GM21528 (cell line): ENCODE results near the gene ZMYND8.
"Not testable (repeated sequence)": the region's sequence is repeated elsewhere in the genome, so short reads cannot be mapped to it uniquely, and the experiment has no call there.

Experiments used
- ATAC-seq: cut with Tn5 transposase; IDR thresholded peaks from one replicate; pipeline ENCODE4 v1.9.1; 2021; ENCODE audit warnings: mild to moderate bottlenecking, moderate library complexity; ENCODE audit not compliant: unreplicated experiment, low FRiP score

ZMYND8 gene

DNA sequence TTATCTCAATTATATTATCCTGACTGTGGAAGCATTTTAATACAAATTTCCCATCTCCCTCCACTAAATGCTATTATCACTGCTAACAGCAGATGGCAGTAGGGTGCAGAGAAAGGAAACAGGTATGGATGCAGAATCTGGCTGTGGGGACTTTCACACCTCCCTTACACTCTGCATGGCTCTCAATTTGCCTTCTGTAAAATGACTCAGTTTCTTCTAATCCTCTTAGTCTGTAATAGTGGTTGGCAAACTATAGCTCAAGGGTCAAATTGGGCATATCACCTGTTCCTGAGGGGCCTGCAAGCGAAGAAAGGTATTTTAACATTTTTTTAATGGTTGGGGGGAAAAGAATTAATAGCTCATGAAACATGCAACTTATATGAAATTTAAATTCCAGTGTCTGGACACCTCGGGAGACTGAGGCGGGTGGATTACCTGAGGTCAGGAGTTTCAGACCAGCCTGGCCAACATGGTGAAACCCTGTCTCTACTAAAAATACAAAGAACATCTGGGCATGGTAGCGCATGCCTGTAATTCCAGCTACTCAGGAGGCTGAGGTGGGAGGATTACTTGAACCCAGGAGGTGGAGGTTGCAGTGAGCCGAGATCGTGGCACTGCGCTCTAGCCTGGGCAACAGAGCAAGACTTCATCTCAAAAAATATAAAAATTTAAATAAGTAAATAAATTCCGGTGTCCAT lies 83.5 kb downstream of the ZMYND8 start:
- ATAC-seq, result no peak

DNA sequence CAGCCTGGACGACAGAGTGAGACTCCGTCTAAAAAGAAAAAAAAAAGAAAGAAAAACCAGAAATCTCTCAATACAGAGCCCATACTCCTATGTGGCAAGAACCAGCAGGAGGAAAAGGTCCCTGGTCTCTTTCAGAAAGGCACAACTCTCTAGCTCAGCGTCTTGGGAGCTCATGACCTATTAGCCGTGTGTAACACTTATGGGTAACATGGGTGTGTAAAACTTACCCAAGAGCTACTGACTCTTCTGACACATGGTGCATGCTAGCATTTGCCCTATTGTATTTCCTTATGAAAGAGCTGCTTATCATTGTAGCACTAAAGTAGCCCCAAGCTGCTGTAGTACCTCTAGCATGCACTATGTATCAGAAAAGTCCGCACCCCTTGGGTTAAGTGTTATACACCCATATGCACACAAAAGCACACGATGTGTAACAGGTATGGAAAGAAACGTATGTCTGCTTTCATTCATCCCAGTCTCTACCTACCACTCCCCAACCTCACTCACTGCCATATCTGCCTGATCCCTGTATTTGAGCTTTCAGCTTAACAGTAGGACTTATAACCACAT lies 85.4 kb downstream of the ZMYND8 start:
- ATAC-seq, result no peak

DNA sequence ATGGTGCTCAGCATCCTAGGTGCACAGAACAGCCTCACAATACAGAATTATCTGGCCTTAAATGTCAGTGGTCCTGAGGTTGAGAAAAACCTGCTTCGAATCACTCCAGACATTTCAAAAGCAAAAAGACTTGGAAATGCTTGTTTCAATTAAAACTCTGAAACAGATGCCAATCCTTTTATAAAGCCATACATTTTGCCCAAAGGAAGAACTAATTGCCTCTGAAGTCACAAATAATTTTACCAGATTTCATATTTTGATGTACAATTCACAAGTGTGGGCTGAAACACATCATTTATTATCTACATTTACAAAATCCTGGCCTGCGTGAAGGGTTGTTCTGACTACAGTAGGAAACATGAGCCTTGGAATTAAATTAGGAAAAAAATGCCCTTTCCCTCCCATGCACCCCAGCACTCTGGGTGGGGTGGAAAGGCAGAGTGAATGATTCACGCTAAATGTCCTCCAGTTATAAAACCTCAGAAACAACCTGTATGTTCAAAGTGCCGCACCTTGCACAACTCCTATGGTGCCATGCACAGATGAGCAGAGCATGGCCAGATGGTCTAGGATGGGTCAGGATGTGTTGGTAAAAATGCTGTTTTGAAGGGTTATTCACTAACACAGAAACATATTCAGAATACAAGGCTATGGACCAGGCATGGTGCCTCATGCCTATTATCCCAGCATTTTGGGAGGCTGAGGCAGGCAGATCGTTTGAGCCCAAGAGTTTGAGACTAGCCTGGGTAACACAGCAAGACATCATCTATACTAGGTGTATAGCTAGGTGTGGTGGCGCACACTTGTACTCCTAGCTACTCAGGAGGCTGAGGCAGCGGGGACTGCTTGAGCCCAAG lies 87.0 kb downstream of the ZMYND8 start:
- ATAC-seq, result no peak

- no peak for ATAC-seq
These were observed 88.9 kb downstream of the ZMYND8 start for GRCh38 chr20:47267621-47268020.

DNA sequence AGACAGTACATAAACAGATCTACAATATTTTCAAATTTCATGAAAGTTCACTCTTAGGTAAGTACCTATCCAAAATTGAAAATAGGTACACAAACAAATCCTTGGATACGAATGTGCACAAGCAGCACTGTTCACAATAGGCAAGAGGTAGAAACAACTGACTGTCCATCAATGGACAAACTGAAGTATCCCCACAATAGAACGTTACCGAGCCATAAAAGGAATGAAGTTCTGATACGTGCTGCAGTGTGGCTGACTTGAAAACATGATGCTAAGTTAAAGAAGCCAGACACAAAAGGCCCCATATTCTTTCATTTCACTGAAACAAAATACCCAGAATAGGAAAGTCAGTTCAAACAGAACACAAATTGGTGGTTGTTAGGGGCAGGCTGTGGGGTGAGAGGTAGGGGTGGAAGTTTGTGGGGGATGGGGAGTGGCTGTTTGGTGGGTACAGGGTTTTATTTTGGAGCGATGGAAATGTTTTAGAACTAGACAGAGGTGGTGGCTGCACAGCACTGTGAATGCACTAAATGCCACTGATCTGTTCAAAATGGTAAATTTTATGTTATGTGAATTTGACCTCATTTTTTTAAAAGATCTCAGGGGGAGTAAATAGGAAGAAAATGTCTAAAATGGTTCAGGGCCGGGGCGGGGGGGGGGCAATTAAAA lies 89.5 kb downstream of the ZMYND8 start:
- ATAC-seq, result no peak

- ATAC-seq, result no peak
These were observed 90.5 kb downstream of the ZMYND8 start for GRCh38 chr20:47265984-47266383.

DNA sequence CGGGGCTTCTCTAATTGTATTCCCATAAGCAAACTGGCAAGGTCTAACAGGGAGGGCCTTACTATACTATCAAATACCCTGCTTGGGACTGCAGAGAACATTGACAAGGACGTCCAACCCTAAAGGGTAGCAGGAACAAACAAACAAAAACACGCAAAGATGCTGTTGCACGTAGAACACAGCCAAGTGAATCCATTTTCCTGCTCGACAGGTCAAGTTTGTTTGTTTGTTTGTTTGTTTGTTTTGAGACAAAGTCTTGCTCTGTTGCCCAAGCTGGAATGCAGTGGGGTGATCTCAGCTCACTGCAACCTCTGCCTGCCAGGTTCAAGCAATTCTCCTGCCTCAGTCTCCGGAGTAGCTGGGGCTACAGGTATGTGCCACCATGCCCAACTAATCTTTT lies 91.3 kb downstream of the ZMYND8 start:
- ATAC-seq, result no peak

GRCh38 chr20:47264137-47264769 lies 92.2 kb downstream of the ZMYND8 start:
- not testable (repeated sequence) for ATAC-seq

DNA sequence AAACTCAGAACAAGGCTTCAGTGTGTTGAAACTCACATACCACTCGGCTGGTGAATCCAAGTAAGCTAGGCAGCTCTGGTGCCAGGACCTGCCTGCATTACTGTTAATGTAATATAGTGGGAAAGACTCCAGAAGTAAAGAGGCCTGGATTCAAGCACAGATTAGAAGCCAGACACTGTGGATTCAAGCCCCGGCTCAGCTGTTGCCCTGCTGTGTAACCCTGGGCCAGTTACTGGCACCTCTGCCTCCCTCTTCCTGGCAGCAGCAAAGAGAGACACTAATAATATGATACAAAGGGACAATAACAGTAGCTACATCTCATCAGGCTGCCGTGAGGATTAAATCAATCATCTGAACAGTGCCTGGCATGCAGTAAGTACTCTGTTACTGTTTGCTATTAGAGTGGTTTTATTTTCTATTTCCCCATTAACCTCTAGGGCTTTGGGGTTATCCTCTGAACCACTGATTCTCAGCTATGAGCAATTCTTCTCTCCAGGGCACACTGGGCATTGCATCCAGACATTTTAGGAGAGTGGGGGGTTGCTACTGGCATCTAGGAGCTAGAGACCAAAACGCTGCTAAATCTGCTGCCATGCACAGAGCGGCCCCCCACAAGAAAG lies 92.9 kb downstream of the ZMYND8 start:
- no peak for ATAC-seq

DNA sequence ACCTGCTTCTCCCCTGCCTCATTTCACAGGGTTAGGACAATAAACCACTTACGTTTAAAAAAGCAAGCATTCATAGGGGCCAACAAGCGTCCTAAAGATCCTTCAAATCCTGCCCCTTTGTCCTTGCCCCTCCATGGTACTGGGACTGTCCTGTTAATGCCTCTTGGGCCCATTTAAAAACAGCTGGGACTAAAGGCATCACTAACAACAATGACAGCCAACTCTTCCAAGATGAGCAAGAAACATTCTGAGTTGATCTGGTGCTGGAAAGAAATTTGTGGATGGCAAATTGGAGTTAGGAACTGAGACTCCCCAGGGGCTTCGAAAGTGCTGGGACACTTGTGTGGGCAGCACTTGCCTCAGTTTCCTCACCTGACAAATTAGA lies 93.4 kb downstream of the ZMYND8 start:
- ATAC-seq, result no peak

- ATAC-seq, result peak; percentile 56
These were observed 94.0 kb downstream of the ZMYND8 start for GRCh38 chr20:47262365-47263013.

GRCh38 chr20:47262008-47262364 lies 94.5 kb downstream of the ZMYND8 start:
- peak; percentile 13 for ATAC-seq

DNA sequence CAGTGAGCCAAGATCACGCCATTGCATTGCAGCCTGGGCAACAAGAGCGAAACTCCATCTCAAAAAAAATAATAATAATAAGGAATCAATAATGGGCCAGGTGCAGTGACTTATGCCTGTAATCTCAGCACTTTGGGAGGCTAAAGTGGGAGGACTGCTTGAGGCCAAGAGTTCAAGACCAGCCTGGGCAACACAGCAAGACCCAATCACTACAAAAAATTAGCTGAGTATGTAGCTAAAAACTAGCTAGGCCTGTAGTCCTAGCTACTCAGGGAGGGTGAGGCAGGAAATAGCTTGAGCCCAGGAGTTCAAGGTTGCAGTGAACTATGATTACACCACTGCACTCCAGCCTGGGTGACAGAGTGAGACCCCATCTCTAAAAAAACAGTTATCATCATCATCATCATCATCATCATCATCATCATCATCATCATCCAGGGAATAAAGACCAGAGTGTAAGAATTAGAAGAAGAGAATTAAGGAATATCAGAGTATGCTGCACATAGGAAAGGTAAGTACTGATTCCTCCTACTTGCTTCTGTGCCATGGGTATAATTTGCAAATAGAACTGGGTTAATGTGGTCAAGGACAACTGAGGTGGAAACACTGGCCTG lies 95.2 kb downstream of the ZMYND8 start:
- not testable (repeated sequence) for ATAC-seq

GRCh38 chr20:47260540-47261126 lies 95.9 kb downstream of the ZMYND8 start:
- not testable (repeated sequence) for ATAC-seq

DNA sequence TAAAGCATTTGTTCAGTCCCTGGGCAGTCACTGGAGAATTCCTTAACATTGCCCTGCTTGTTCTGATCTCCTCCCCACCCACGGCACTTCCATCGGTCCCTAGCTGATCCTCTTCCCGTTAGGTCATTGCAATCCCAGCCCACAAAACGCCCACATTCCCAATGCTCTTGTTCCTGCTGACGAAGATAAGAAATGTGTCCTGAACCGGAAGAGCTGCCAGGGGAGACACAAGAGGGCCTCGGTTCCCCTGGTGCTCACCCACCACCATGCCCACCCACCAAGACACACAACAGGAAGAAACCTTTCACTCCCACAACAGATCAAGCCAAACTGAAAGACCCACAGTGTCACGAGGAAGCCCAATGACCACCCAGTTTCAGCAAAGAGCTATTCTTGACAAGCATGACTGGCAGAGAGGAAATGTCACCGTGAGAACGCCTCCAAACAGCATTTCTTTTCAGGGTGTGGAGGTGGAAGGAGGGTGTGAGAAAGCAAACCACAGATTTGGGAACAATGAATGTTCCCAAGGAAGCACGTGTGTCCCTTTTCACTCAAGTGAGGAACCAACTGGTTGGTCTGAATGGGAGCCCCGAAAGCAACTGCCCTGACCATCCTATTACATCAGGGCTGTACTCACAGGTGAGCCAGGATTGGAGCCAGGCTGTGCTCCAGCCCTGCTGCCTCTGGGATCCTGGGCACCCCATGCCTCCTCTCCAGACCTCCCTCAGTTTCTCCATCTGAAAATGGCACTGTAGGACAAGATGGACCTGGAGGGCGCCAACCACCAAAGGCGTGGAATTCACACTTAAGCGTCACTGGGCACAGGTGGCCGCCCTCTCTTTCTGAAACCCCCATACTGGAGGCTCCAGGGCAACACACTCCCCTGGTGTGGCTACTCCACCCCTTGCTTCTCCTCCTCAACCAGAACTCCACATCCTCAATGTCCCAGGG lies 97.5 kb downstream of the ZMYND8 start:
- no peak for ATAC-seq

DNA sequence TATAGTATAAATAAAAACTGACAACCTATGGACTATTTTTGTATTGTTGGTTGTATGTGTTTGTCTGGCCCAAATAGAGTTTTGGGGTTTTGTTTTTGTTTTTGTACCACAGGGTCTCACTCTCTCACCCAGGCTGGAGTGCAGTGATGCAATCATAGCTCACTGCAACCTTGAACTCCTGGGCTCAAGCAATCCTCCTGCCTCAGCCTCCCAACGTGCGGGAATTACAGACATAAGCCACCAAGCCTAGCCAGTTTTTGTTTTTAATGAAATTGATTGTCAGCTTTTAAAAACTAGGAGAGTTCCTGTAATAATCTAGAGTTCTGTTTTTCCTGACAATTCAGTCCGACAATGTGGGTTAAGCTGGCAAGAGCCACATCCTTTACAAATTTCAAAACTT lies 98.7 kb downstream of the ZMYND8 start:
- ATAC-seq, result no peak

DNA sequence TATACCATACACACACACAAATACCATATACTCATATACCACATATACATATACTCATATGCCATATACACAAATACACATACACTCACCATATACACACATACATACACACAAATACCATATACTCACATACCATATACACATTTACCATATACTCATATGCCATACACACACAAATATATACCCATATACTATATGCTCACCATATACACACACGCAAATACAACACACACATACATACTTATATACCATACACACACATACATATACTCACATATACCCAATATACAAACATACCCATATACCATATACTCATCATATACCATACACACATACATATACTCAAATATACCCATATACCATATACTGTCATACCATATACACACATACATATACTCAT lies 99.2 kb downstream of the ZMYND8 start:
- ATAC-seq, result no peak
